ENCODE results near the gene CES3. TPM values are rescaled to one million over a fixed set of nuclear protein-coding genes. Genes with fewer than 3 reads are reported as not detected.

The CES3 gene
- total and polyA plus RNA-seq, 9 of the 15 experiments (the other 6 are each of a cell fraction or from before 2014, with no cell fraction given): 0.06 to 2.2 (median 0.68) TPM

DNA sequence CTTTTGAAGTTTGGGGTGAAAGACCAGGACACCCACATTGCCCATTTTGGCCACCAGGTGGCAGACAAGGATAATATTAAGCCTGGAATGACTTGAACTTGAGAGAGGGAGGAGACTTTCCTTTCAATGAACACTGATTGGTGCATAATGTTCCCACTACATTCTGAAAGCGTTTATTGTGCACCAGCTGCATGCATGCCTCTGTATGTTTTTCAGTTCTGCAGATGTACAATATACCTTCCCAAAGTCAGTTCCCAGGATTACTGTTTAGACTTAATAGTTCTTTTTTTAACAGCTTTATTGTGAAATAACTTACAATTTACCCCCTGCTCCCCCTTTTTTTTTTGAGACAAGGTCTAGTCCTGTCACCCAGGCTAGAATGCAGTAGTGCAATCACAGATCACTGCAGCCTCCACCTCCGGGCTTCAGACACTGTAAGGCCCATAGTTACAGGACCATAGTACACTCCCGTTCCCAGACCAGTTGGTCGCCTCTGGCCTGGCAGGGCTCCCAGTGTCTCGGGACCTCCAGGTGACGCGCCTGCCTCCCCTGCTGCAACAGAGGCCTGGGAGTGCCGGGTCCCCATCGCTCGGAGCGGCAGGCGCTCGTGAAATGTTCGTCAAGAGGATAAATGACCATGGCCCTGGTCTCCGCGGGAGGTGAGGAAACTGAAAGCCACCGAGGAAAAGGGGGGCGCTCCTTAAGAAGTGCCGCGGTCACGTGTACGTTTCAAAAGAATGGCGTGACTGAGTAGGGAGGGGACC is 13.6 kb upstream of the CES3 start (continued):
- peak; percentile 53; the same call in 1 of the 2 replicates for TF ChIP-seq JUND (IDR thresholded peaks at IDR 0.05; ENCODE audit: borderline replicate concordance, low read depth, low read length)
- TF ChIP-seq JUND (tag; IDR thresholded peaks at IDR 0.05; ENCODE audit: borderline replicate concordance, low read depth, low read length): no peak; the same call in 2 of the 3 replicates
- no peak for TF ChIP-seq RBM15 (IDR thresholded peaks at IDR 0.05; ENCODE audit: insufficient read depth, low read length)
- TF ChIP-seq MCM2 (IDR thresholded peaks at IDR 0.05; ENCODE audit: low read depth): no peak
- TF ChIP-seq ZC3H11A (IDR thresholded peaks at IDR 0.05; ENCODE audit: low read depth, low read length): no peak
- no peak for TF ChIP-seq JUN (IDR thresholded peaks at IDR 0.05; ENCODE audit: borderline replicate concordance, low read depth, low read length)
- 0 out of 2 replicates have a peak, but pooled peaks have one; percentile 29 for TF ChIP-seq JUN (CRISPR knock-in tag; IDR thresholded peaks at IDR 0.05; ENCODE audit: borderline replicate concordance)
- peak in 1 of 2 experiments; percentile 29; a peak in 1 of 4 replicates for TF ChIP-seq TBL1XR1 (IDR thresholded peaks at IDR 0.05; ENCODE audit: low read length in 2 of 2)
- no peak for TF ChIP-seq SNIP1 (IDR thresholded peaks at IDR 0.05; ENCODE audit: low read depth)
- peak in 1 of 2 experiments; percentile 67; a peak in 1 of 4 replicates for TF ChIP-seq TEAD1 (CRISPR knock-in tag; IDR thresholded peaks at IDR 0.05)
- no peak for TF ChIP-seq CEBPG (CRISPR knock-in tag; IDR thresholded peaks at IDR 0.05)
- peak in 1 of 2 experiments; percentile 47; a peak in 1 of 4 replicates for TF ChIP-seq CEBPG (tag; conservative IDR thresholded peaks at IDR 0.05 in 1 of 2, IDR thresholded peaks at IDR 0.05 in 1 of 2)
- TF ChIP-seq HNRNPK (IDR thresholded peaks at IDR 0.05; ENCODE audit: low read depth, low read length, poor library complexity, severe bottlenecking): no peak
- TF ChIP-seq ELF2 (CRISPR knock-in tag; IDR thresholded peaks at IDR 0.05): no peak
- TF ChIP-seq XRCC5 (IDR thresholded peaks at IDR 0.05; ENCODE audit: low read depth, low read length): 0 out of 2 replicates have a peak, but pooled peaks have one; percentile 14
- no peak for TF ChIP-seq PRMT5 (CRISPR knock-in tag; IDR thresholded peaks at IDR 0.05)
- no peak for TF ChIP-seq ZBTB17 (CRISPR knock-in tag; IDR thresholded peaks at IDR 0.05)
- TF ChIP-seq, protein P1, sequence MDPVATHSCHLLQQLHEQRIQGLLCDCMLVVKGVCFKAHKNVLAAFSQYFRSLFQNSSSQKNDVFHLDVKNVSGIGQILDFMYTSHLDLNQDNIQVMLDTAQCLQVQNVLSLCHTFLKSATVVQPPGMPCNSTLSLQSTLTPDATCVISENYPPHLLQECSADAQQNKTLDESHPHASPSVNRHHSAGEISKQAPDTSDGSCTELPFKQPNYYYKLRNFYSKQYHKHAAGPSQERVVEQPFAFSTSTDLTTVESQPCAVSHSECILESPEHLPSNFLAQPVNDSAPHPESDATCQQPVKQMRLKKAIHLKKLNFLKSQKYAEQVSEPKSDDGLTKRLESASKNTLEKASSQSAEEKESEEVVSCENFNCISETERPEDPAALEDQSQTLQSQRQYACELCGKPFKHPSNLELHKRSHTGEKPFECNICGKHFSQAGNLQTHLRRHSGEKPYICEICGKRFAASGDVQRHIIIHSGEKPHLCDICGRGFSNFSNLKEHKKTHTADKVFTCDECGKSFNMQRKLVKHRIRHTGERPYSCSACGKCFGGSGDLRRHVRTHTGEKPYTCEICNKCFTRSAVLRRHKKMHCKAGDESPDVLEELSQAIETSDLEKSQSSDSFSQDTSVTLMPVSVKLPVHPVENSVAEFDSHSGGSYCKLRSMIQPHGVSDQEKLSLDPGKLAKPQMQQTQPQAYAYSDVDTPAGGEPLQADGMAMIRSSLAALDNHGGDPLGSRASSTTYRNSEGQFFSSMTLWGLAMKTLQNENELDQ (CRISPR knock-in tag; IDR thresholded peaks at IDR 0.05; ENCODE audit: borderline replicate concordance): no peak
- TF ChIP-seq, protein P2, sequence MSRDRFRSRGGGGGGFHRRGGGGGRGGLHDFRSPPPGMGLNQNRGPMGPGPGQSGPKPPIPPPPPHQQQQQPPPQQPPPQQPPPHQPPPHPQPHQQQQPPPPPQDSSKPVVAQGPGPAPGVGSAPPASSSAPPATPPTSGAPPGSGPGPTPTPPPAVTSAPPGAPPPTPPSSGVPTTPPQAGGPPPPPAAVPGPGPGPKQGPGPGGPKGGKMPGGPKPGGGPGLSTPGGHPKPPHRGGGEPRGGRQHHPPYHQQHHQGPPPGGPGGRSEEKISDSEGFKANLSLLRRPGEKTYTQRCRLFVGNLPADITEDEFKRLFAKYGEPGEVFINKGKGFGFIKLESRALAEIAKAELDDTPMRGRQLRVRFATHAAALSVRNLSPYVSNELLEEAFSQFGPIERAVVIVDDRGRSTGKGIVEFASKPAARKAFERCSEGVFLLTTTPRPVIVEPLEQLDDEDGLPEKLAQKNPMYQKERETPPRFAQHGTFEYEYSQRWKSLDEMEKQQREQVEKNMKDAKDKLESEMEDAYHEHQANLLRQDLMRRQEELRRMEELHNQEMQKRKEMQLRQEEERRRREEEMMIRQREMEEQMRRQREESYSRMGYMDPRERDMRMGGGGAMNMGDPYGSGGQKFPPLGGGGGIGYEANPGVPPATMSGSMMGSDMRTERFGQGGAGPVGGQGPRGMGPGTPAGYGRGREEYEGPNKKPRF (IDR thresholded peaks at IDR 0.05; ENCODE audit: low read depth, low read length): no peak
- TF ChIP-seq, protein P3, sequence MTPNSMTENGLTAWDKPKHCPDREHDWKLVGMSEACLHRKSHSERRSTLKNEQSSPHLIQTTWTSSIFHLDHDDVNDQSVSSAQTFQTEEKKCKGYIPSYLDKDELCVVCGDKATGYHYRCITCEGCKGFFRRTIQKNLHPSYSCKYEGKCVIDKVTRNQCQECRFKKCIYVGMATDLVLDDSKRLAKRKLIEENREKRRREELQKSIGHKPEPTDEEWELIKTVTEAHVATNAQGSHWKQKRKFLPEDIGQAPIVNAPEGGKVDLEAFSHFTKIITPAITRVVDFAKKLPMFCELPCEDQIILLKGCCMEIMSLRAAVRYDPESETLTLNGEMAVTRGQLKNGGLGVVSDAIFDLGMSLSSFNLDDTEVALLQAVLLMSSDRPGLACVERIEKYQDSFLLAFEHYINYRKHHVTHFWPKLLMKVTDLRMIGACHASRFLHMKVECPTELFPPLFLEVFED (CRISPR knock-in tag; conservative IDR thresholded peaks at IDR 0.05): 0 out of 2 replicates have a peak, but pooled peaks have one; percentile 9
- no peak for TF ChIP-seq ZNF311 (CRISPR knock-in tag; IDR thresholded peaks at IDR 0.05)
- peak; percentile 72 to 83 for TF ChIP-seq RAD21 (CRISPR knock-in tag; conservative IDR thresholded peaks at IDR 0.05 in 1 of 2, IDR thresholded peaks at IDR 0.05 in 1 of 2)

Data from K562 (cell line).